ENCODE results near the gene CHST15.

DNA sequence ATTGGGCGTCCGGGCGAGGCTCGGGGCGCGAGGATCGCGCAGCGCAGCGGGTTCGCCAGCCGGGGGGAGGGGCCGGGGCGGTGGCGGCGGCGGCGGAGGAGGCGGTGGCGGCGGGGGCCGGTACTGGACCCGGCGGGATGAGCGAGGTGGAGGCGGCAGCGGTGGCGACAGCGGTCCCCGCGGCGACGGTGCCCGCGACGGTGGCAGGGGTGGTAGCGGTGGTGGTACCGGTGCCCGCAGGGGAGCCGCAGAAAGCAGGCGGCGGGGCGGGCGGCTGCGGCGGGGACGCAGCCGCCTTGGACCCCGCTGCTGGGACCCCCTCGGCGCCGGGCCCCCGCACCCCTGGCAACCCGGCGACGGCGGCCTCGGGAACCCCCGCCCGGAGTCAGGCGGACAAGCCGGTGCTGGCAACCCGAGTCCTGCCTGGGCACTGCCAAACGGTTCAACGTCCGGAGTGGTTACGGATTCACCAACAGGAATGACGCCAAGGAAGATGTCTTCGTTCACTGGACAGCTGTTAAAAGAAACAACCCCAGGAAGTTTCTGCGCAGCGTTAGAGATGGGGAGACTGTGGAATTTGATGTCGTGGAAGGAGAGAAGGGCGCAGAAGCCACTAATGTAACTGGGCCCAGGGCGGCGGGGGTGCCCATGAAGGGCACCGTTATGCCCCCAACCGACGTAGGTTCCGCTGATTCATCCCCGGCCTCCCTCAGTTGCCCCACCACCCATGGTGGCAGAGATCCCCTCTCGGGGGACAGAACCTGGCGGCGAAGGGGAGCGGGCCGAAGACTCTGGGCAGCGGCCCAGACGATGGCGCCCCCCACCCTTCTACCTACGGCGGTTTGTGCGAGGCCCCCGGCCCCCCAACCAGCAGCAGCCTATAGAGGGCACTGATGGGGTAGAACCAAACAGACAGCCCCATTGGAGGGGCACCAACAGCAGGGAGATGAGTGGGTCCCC lies 101.5 kb downstream of the CHST15 start:
- TF ChIP-seq, protein P1, sequence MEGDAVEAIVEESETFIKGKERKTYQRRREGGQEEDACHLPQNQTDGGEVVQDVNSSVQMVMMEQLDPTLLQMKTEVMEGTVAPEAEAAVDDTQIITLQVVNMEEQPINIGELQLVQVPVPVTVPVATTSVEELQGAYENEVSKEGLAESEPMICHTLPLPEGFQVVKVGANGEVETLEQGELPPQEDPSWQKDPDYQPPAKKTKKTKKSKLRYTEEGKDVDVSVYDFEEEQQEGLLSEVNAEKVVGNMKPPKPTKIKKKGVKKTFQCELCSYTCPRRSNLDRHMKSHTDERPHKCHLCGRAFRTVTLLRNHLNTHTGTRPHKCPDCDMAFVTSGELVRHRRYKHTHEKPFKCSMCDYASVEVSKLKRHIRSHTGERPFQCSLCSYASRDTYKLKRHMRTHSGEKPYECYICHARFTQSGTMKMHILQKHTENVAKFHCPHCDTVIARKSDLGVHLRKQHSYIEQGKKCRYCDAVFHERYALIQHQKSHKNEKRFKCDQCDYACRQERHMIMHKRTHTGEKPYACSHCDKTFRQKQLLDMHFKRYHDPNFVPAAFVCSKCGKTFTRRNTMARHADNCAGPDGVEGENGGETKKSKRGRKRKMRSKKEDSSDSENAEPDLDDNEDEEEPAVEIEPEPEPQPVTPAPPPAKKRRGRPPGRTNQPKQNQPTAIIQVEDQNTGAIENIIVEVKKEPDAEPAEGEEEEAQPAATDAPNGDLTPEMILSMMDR (IDR thresholded peaks at IDR 0.05): no peak
- TF ChIP-seq POLR2A (IDR thresholded peaks at IDR 0.05): no peak
